Right cardiac atrium (tissue), 5 donors: ENCODE measurements around the gene MISP. TPM values are rescaled to one million over a fixed set of nuclear protein-coding genes. Genes with fewer than 3 reads are reported as not detected.

Experiments
- ATAC-seq, 2 donors: fragments of 200-7000 bp; cut with Tn5 transposase; one replicate each; pipeline versions ENCODE4 v1.8.0 to v1.9.1; 2020; ENCODE audit warnings: moderate library complexity in 2 of 2, mild to moderate bottlenecking in 1 of 2
- DNase-seq, 3 donors: peaks; one replicate each; pipeline ENCODE4 v3.0.0-alpha.2; 2020
- H3K27ac ChIP-seq: one replicate; pipeline ENCODE4 v1.5.1; 2013; ENCODE audit warnings: mild to moderate bottlenecking, low read length, control low read depth, moderate library complexity
- H3K27me3 ChIP-seq: one replicate; pipeline ENCODE4 v1.6.1; 2013; ENCODE audit not compliant: control insufficient read depth, insufficient read depth
- H3K4me1 ChIP-seq: one replicate; pipeline ENCODE4 v1.6.1; 2013; ENCODE audit warnings: low read length; ENCODE audit not compliant: control insufficient read depth, insufficient read depth
- H3K4me3 ChIP-seq: one replicate; pipeline ENCODE4 v1.5.1; 2013; ENCODE audit warnings: low read length, control low read depth
- H3K9me3 ChIP-seq: one replicate; pipeline ENCODE4 v1.6.1; 2013; ENCODE audit warnings: low read length; ENCODE audit not compliant: control insufficient read depth
- WGBS: extraction: QIAGEN DNeasy Blood & Tissue Kit; methylation state at CpG from one replicate; pipeline ENCODE4 v1.1.7; 2013; 5-methylcytosine and 5-hydroxymethylcytosine counted together
- intact Hi-C, 4 donors: fragments of 100-400 bp; cut with DNase I; formaldehyde crosslinking; loops; one replicate each; pipeline versions ENCODE4 v1.11.0 to v1.14.0; 2022 to 2023
- polyA plus RNA-seq: library from polyadenylated mRNA; stranded (reverse); fragments of 200-250 nt; gene quantifications from one replicate; pipeline ENCODE4 v1.2.3, GENCODE V29; 2013
- total RNA-seq, 4 donors: library from RNA; stranded (reverse); fragmentation: NEBNext Ultra II Directional; extraction: Animal tissue kit (Norgen Biotek cat#: 25700); gene quantifications; one replicate each; pipeline ENCODE4 v1.2.1, GENCODE V29; 2021
- donor health status: healthy with polysubstance abuse.
- donor health status: DM: no; HTN: yes; CAD: no.
- donor health status: DM: no; HTN: no; CAD: no.
- donor health status: DM: no; HTN: yes; CAD: no; lungs with severe emphysema.
- donor health status: DM: yes; HTN: yes; CAD: no.

MISP gene
- total and polyA plus RNA-seq, 5 donors = 0.02 to 0.22 TPM; not detected in 3

GRCh38 chr19:781800-782184, 30.9 kb downstream of the MISP start:
- no peaks in the 10 kb centered on the region for H3K9me3 ChIP-seq
- peak overlapping the region; percentile 43 for H3K27ac ChIP-seq
- 83% methylated on average over 19 of the region's 19 CpGs for WGBS
- intact Hi-C loops = no loop called here
- ATAC-seq (peak; percentile 2 to 13), DNase-seq (no peak)
- peak overlapping the region; percentile 8 for H3K4me3 ChIP-seq
- no peaks in the 10 kb centered on the region for H3K27me3 ChIP-seq
- H3K4me1 ChIP-seq = no peaks in the 10 kb centered on the region

- no peaks in the 10 kb centered on the region for H3K27me3 ChIP-seq
- ATAC-seq (peak; percentile 31 to 68), DNase-seq (peak; percentile 27 to 69 (median 67))
- peak overlapping the region; percentile 53 for H3K27ac ChIP-seq
- WGBS = 24% methylated on average over 29 of the region's 29 CpGs
- peak overlapping the region; percentile 8 for H3K4me3 ChIP-seq
- no peaks in the 10 kb centered on the region for H3K9me3 ChIP-seq
- intact Hi-C loops = no loop called here
- H3K4me1 ChIP-seq = no peaks in the 10 kb centered on the region
Measured at GRCh38 chr19:782185-782877, 31.4 kb downstream of the MISP start.

GRCh38 chr19:782878-783668, 32.2 kb downstream of the MISP start:
- no peaks in the 10 kb centered on the region for H3K9me3 ChIP-seq
- H3K4me1 ChIP-seq = no peaks in the 10 kb centered on the region
- DNase-seq (peak in 1 of 3 donors; percentile 31), ATAC-seq (peak; percentile 27 to 68)
- no peaks in the 10 kb centered on the region for H3K27me3 ChIP-seq
- no peak overlapping the region for H3K4me3 ChIP-seq
- peak overlapping the region; percentile 65 for H3K27ac ChIP-seq
- WGBS = 62% methylated on average over 30 of the region's 30 CpGs
- intact Hi-C loops = no loop called here

GRCh38 chr19:784541-784940, 33.6 kb downstream of the MISP start:
- H3K27me3 ChIP-seq = no peaks in the 10 kb centered on the region
- no peak overlapping the region for H3K4me3 ChIP-seq
- no peak for ATAC-seq
- H3K27ac ChIP-seq = no peak overlapping the region
- WGBS = 61% methylated on average over 13 of the region's 13 CpGs
- H3K9me3 ChIP-seq = no peaks in the 10 kb centered on the region
- no peaks in the 10 kb centered on the region for H3K4me1 ChIP-seq
- peak in 1 of 3 donors; percentile 60 for DNase-seq
- intact Hi-C loops = no loop called here

- H3K27me3 ChIP-seq = no peaks in the 10 kb centered on the region
- DNase-seq = no peak
- peak overlapping the region; percentile 34 for H3K27ac ChIP-seq
- no peaks in the 10 kb centered on the region for H3K9me3 ChIP-seq
- no peaks in the 10 kb centered on the region for H3K4me1 ChIP-seq
- WGBS = 90% methylated on average over 16 of the region's 16 CpGs
- intact Hi-C loops = no loop called here
- H3K4me3 ChIP-seq = no peak overlapping the region
- no peak for ATAC-seq
Measured at GRCh38 chr19:787536-787935, 36.6 kb downstream of the MISP start.

GRCh38 chr19:788686-788982, 37.7 kb downstream of the MISP start:
- no peak for DNase-seq
- Histone ChIP-seq H3K27me3 (no peaks in the 10 kb centered on the region), H3K9me3 (no peaks in the 10 kb centered on the region), H3K4me1 (no peaks in the 10 kb centered on the region), H3K27ac (peak overlapping the region; percentile 78), H3K4me3 (no peak overlapping the region)
- intact Hi-C loops = no loop called here
- peak in 1 of 2 donors; percentile 28 for ATAC-seq
- 59% methylated on average over 11 of the region's 11 CpGs for WGBS

- ATAC-seq (peak; percentile 68 to 83), DNase-seq (peak in 2 of 3 donors; percentile 59 to 75)
- no peak overlapping the region for H3K4me3 ChIP-seq
Measured at GRCh38 chr19:788983-789700, 38.2 kb downstream of the MISP start.

GRCh38 chr19:789701-790060, 38.8 kb downstream of the MISP start:
- Histone ChIP-seq H3K27me3 (no peaks in the 10 kb centered on the region), H3K4me3 (no peak overlapping the region), H3K9me3 (no peaks in the 10 kb centered on the region), H3K27ac (peak overlapping the region; percentile 62), H3K4me1 (no peaks in the 10 kb centered on the region)
- ATAC-seq (peak in 1 of 2 donors; percentile 16), DNase-seq (no peak)
- intact Hi-C loops = no loop called here
- WGBS = 74% methylated on average over 9 of the region's 9 CpGs

More at GRCh38 chr19:788983-789700, 38.2 kb downstream of the MISP start:
- no peaks in the 10 kb centered on the region for H3K4me1 ChIP-seq
- intact Hi-C loops = no loop called here
- peak overlapping the region; percentile 78 for H3K27ac ChIP-seq
- 40% methylated on average over 33 of the region's 33 CpGs for WGBS
- no peaks in the 10 kb centered on the region for H3K9me3 ChIP-seq
- no peaks in the 10 kb centered on the region for H3K27me3 ChIP-seq

- Histone ChIP-seq H3K9me3 (no peaks in the 10 kb centered on the region), H3K27ac (peak overlapping the region; percentile 4), H3K27me3 (no peaks in the 10 kb centered on the region), H3K4me1 (peaks cover 2% of the 10 kb centered on the region), H3K4me3 (no peak overlapping the region)
- DNase-seq = no peak
- 78% methylated on average over 26 of the region's 26 CpGs for WGBS
- ATAC-seq = no peak
- intact Hi-C loops = no loop called here
Measured at GRCh38 chr19:791007-791566, 40.2 kb downstream of the MISP start.

GRCh38 chr19:791567-792305, 40.8 kb downstream of the MISP start:
- Histone ChIP-seq H3K27ac (peak overlapping the region; percentile 4), H3K4me1 (peaks cover 3% of the 10 kb centered on the region), H3K4me3 (no peak overlapping the region), H3K27me3 (no peaks in the 10 kb centered on the region), H3K9me3 (no peaks in the 10 kb centered on the region)
- intact Hi-C loops = no loop called here
- WGBS = 47% methylated on average over 8 of the region's 8 CpGs
- DNase-seq = peak in 2 of 3 donors; percentile 54 to 80
- peak in 1 of 2 donors; percentile 56 for ATAC-seq
